HL-60 (cell line): Measurements from ENCODE around the gene EBF4.

Source experiments
- DNase-seq, 2 experiments: peaks; one replicate each; pipeline ENCODE4 v3.0.0-alpha.2; 2010 to 2020; ENCODE audit warnings: low read depth in 1 of 2, low spot score in 1 of 2
- H3K27ac ChIP-seq: fragments of 250-450 bp; sonication (Bioruptor Pico); replicated peaks from 2 replicates; pipeline ENCODE4 v1.5.1; 2020; ENCODE audit warnings: mild to moderate bottlenecking, moderate library complexity
- H3K27me3 ChIP-seq: fragments of 250-450 bp; sonication (Bioruptor Pico); 2 replicates; pipeline ENCODE4 v1.5.1; 2021; ENCODE audit warnings: mild to moderate bottlenecking, moderate library complexity; ENCODE audit not compliant: insufficient read depth, poor library complexity, severe bottlenecking
- H3K4me3 ChIP-seq: replicated peaks from 2 replicates; pipeline ENCODE4 v1.5.1; 2011; ENCODE audit warnings: mild to moderate bottlenecking, control low read depth, low read length; ENCODE audit not compliant: insufficient read depth
- GABPA ChIP-seq: IDR thresholded peaks from 2 replicates; pipeline ENCODE4 v1.6.1; 2012; ENCODE audit warnings: low read depth
- POLR2AphosphoS5 ChIP-seq: IDR thresholded peaks from 2 replicates; pipeline ENCODE4 v1.6.1; 2012; ENCODE audit warnings: low read depth
- SPI1 ChIP-seq: IDR thresholded peaks from 2 replicates; pipeline ENCODE4 v1.6.1; 2012; ENCODE audit warnings: low read depth, mild to moderate bottlenecking, borderline replicate concordance
- TF ChIP-seq, protein P1 (sequence below): IDR thresholded peaks from 2 replicates; pipeline ENCODE4 v1.6.1; 2012; ENCODE audit warnings: low read depth; ENCODE audit not compliant: insufficient replicate concordance
- TF ChIP-seq, protein P2 (sequence below): IDR thresholded peaks from one replicate; pipeline ENCODE4 v1.5.1; 2011; ENCODE audit warnings: low read length, control low read depth, inconsistent platforms; ENCODE audit not compliant: insufficient read depth

EBF4 gene

DNA sequence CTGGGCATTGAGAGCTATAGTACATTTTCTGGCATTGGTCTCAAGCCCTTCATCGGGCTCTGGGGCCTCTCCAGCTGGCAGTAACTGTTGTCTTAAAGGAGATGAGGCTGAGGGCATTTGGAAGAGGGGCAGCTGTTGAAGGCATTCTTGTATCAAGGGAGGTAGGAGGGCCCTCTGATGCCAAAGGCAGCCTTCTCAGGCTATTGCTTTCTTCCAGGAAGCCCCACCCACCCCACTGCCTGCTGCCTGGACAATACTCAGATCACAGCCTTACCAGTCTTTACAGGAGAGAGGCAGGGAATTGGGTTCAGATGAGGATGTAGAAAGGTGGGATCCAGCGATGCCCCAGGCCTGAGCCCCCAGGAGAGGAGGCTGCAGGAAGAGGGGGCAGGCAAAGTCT is 61.8 kb downstream of the EBF4 start:
- H3K27me3 ChIP-seq, result peaks cover 37% of the 10 kb centered on the region
- TF ChIP-seq GABPA (no peak), SPI1 (no peak), POLR2AphosphoS5 (no peak)
- TF ChIP-seq, protein P1, sequence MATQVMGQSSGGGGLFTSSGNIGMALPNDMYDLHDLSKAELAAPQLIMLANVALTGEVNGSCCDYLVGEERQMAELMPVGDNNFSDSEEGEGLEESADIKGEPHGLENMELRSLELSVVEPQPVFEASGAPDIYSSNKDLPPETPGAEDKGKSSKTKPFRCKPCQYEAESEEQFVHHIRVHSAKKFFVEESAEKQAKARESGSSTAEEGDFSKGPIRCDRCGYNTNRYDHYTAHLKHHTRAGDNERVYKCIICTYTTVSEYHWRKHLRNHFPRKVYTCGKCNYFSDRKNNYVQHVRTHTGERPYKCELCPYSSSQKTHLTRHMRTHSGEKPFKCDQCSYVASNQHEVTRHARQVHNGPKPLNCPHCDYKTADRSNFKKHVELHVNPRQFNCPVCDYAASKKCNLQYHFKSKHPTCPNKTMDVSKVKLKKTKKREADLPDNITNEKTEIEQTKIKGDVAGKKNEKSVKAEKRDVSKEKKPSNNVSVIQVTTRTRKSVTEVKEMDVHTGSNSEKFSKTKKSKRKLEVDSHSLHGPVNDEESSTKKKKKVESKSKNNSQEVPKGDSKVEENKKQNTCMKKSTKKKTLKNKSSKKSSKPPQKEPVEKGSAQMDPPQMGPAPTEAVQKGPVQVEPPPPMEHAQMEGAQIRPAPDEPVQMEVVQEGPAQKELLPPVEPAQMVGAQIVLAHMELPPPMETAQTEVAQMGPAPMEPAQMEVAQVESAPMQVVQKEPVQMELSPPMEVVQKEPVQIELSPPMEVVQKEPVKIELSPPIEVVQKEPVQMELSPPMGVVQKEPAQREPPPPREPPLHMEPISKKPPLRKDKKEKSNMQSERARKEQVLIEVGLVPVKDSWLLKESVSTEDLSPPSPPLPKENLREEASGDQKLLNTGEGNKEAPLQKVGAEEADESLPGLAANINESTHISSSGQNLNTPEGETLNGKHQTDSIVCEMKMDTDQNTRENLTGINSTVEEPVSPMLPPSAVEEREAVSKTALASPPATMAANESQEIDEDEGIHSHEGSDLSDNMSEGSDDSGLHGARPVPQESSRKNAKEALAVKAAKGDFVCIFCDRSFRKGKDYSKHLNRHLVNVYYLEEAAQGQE, result no peak
- TF ChIP-seq, protein P2, sequence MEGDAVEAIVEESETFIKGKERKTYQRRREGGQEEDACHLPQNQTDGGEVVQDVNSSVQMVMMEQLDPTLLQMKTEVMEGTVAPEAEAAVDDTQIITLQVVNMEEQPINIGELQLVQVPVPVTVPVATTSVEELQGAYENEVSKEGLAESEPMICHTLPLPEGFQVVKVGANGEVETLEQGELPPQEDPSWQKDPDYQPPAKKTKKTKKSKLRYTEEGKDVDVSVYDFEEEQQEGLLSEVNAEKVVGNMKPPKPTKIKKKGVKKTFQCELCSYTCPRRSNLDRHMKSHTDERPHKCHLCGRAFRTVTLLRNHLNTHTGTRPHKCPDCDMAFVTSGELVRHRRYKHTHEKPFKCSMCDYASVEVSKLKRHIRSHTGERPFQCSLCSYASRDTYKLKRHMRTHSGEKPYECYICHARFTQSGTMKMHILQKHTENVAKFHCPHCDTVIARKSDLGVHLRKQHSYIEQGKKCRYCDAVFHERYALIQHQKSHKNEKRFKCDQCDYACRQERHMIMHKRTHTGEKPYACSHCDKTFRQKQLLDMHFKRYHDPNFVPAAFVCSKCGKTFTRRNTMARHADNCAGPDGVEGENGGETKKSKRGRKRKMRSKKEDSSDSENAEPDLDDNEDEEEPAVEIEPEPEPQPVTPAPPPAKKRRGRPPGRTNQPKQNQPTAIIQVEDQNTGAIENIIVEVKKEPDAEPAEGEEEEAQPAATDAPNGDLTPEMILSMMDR, result no peak

DNA sequence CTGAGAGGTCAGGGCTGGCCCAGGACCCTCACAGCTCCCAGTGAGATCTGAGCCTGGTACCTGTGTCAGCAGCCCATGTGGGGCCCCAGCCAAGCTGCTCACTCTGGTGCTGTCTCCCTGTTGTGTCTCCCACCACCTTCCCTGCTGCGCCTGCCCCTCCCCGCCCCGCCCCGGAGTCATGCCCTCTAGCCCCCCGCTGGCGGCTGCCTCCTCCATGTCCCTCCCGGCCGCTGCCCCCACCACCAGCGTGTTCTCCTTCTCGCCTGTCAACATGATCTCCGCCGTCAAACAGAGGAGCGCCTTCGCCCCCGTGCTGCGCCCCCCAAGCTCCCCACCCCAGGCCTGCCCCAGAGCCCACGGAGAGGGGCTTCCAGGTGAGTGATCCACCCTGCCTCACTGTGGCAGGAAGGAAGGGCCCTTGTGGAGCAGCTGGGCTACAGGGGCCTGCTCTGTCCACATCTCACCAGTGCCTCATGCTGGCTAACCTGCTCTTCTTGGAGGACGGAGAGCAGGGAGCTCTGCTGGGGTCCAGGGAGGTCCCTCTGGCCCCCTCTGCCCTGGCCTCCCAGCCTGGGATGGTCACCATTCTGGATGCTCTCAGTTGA is 63.0 kb downstream of the EBF4 start:
- TF ChIP-seq, protein P1, result no peak
- no peak for TF ChIP-seq GABPA
- no peak for TF ChIP-seq POLR2AphosphoS5
- TF ChIP-seq, protein P2, result no peak
- TF ChIP-seq SPI1, result no peak
- H3K4me3 ChIP-seq, result no peak overlapping the region
- H3K27me3 ChIP-seq, result peaks cover 27% of the 10 kb centered on the region
- no peak overlapping the region for H3K27ac ChIP-seq
- no peak for DNase-seq

More for the DNA sequence above, 61.8 kb downstream of the EBF4 start:
- H3K4me3 ChIP-seq, result no peak overlapping the region
- H3K27ac ChIP-seq, result no peak overlapping the region
- DNase-seq, result no peak

DNA sequence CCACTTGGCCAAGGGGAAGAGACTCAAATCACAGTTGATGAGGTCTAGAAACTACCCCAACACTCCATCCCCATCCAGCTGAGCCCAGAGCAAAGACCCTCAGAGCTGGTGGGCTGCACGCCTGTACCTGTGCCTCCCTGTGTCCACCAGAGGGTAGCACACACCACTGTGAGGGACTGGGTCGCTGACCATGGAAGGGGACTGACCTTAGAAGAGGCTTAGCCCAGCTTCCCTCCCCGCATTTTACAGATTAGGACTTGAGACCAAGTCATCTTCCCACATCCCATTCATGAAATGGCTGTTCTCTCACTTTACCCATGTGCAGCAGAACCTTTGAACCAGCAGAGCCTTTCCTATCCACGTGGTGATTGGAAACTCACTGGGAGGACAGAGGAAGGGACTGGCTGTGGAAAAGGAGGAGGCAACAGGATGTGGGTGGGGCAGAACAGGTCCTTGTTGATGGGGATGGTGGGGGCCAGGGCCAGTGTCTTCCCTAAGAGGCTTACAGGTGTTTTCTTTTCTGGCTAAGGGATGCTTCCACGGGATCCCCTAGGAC is 63.6 kb downstream of the EBF4 start:
- peaks cover 25% of the 10 kb centered on the region for H3K27me3 ChIP-seq
- DNase-seq, result no peak
- no peak overlapping the region for H3K27ac ChIP-seq
- TF ChIP-seq POLR2AphosphoS5, result no peak
- TF ChIP-seq GABPA, result no peak
- TF ChIP-seq, protein P1, result no peak
- no peak for TF ChIP-seq SPI1
- TF ChIP-seq, protein P2, result no peak
- H3K4me3 ChIP-seq, result no peak overlapping the region
